Airway epithelial cell (primary cell): ENCODE results near the gene OR8D2. TPM values are rescaled to one million over a fixed set of nuclear protein-coding genes. Genes with fewer than 3 reads are reported as not detected.

Experiments
- total RNA-seq: library from RNA; depleted of rRNA; stranded (reverse); fragments of >200 nt; gene quantifications from 2 replicates; pipeline ENCODE4 v1.2.3, GENCODE V29; 2015

The OR8D2 gene
- not detected in 2 replicates for total RNA-seq

DNA sequence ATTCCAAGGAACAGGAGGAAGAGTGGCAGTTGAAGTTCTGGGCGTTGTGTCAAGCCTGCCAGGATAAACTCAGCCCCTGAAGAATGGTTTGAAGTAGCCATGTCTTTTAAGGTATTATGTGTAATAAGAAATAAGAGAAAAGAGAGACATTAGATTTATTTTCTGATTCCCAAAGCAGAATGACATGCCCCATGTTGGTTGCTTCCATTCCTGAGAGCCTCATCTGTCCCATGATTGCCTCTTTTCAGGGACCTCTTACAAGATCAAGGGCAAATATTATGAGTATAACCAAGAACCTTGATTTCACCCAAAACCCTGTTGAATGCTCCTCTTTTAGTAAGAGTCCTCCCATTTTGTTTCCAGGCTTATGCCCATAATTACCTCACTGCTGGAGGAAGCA lies at the start of gene OR8D2:
Gene OR8D2 (minus strand): TSS at position 101 of the 400 bp plus-strand sequence. CDS start 0 bp downstream, at position 101.

GRCh38 chr11:124313849-124314248 lies 6.1 kb downstream of the OR8D2 start, which contains the start of gene OR8D1:
OR8D1 (minus strand) TSS chr11:124313949; CDS start chr11:124310766, 3,183 bp downstream.

Other genes starting within 250 kb of the OR8D2 start
- 7.3 and 7.8 TPM in 2 replicates for gene VWA5A, start 204.7 kb downstream of the OR8D2 start, total RNA-seq
- gene OR10D3, start 136.9 kb downstream of the OR8D2 start, total RNA-seq = not detected in 2 replicates
- gene OR8G1, start 79.1 kb downstream of the OR8D2 start, total RNA-seq = not detected in 2 replicates
- gene OR8G5, start 63.8 kb downstream of the OR8D2 start, total RNA-seq = not detected in 2 replicates
- gene OR8D1, start 6.2 kb downstream of the OR8D2 start, total RNA-seq = not detected in 2 replicates
- gene OR8B2, start 64.3 kb upstream of the OR8D2 start, total RNA-seq = not detected in 2 replicates
- not detected in 2 replicates for gene OR8B3, start 78.8 kb upstream of the OR8D2 start, total RNA-seq
- gene OR8B4, start 104.7 kb upstream of the OR8D2 start, total RNA-seq = not detected in 2 replicates
- gene OR8B8, start 125.5 kb upstream of the OR8D2 start, total RNA-seq = not detected in 2 replicates
- not detected in 2 replicates for gene OR8B12, start 223.5 kb upstream of the OR8D2 start, total RNA-seq
- not detected in 2 replicates for gene OR8A1, start 249.8 kb upstream of the OR8D2 start, total RNA-seq